Memory B cell (primary cell): ENCODE results near the gene BHLHE23.

Experiments
- ATAC-seq: fragments of 150-1000 bp; cut with Tn5 transposase; 2 replicates; pipeline ENCODE4 v1.10.0; 2021; ENCODE audit warnings: low read depth, mild to moderate bottlenecking, moderate library complexity
- DNase-seq, 2 donors: peaks; one replicate each; pipeline ENCODE4 v3.0.0; 2022; ENCODE audit warnings: low spot score in 2 of 2
- H3K27ac Mint-ChIP-seq: one replicate; pipeline ENCODE4 v1.8.0; 2022; ENCODE audit warnings: mild to moderate bottlenecking, moderate library complexity, mixed read lengths
- H3K27me3 Mint-ChIP-seq: one replicate; pipeline ENCODE4 v1.8.0; 2022; ENCODE audit warnings: mixed read lengths
- H3K36me3 Mint-ChIP-seq: one replicate; pipeline ENCODE4 v1.8.0; 2022; ENCODE audit warnings: mild to moderate bottlenecking, mixed read lengths
- H3K4me1 Mint-ChIP-seq: one replicate; pipeline ENCODE4 v1.8.0; 2022; ENCODE audit warnings: mixed read lengths
- H3K4me3 Mint-ChIP-seq: one replicate; pipeline ENCODE4 v1.8.0; 2022; ENCODE audit warnings: mild to moderate bottlenecking, moderate library complexity, mixed read lengths
- H3K9me3 Mint-ChIP-seq: one replicate; pipeline ENCODE4 v1.8.0; 2022; ENCODE audit warnings: mixed read lengths

BHLHE23 gene

DNA sequence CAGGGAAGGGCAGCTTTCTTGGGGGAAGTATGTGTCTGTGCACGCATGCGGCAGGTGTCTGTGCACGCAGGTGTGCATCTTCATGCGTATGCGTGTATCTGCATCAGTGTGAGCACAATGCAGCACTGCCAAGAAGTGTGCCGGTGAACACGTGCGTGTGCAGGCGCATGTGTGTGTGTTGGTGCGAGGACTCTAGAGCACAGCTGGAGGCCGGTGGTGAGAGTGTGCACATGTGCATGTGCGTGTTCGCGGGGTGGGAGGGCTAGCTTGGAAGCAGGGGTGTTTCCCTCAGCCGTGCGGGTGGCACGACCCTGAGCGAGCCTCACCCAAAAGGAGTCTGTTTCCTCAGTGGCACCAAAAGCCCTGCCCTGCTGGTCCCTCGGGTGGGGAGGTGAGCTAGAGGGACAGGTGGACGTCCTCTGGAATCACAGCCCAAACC, 46.7 kb downstream of the BHLHE23 start:
- Mint-ChIP-seq H3K27me3 (no peaks in the 10 kb centered on the region), H3K4me1 (no peaks in the 10 kb centered on the region), H3K27ac (no peak overlapping the region), H3K4me3 (no peak overlapping the region), H3K36me3 (peaks cover 6% of the 10 kb centered on the region), H3K9me3 (no peaks in the 10 kb centered on the region)
- ATAC-seq = no peak
- no peak for DNase-seq

DNA sequence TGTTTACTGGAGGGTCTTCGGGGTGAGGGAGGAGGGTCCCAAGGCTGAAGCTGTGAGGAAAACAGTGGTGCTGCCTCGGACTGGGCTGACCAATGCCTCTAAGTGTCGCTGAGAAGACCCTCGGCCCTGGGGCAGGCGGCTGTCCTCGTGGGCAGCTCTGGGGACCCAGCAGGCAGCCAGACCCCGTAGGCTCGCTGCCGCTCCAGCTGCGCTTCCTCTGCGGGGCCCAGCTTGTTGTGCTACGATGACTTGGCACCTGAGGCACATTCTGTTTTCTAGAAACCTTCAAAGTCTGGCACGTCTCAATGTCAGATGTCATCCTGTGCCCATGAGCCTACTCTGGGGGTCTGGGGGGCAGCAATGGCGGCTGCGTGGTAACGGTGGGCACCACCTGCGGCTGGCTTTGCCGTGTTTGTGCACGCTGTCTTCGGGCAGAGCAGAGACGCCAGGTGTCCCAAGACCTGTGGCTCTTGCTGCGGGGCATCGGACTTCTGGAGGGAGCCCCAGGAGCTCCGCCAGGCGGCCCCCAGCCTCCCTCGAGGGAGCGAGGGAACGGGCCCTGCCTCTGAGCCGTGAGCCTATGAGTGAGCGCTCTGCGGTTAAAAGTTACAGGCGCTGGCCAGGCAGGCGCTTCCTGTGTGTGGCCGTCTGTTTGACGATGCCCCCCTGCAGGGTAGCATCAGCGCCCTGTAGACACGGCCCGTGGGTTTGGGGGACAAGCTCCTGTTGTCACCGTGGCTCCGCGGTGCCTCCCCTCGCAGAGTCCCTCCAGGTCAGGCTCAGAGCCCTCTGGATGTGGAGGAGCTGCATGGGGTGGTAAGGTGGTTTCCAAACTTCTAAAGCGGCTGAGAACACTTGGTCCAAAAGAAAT, 47.4 kb downstream of the BHLHE23 start:
- Mint-ChIP-seq H3K27me3 (no peaks in the 10 kb centered on the region), H3K4me1 (peaks cover 4% of the 10 kb centered on the region), H3K27ac (no peak overlapping the region), H3K9me3 (no peaks in the 10 kb centered on the region), H3K36me3 (peaks cover 6% of the 10 kb centered on the region), H3K4me3 (no peak overlapping the region)
- no peak for ATAC-seq
- no peak for DNase-seq

DNA sequence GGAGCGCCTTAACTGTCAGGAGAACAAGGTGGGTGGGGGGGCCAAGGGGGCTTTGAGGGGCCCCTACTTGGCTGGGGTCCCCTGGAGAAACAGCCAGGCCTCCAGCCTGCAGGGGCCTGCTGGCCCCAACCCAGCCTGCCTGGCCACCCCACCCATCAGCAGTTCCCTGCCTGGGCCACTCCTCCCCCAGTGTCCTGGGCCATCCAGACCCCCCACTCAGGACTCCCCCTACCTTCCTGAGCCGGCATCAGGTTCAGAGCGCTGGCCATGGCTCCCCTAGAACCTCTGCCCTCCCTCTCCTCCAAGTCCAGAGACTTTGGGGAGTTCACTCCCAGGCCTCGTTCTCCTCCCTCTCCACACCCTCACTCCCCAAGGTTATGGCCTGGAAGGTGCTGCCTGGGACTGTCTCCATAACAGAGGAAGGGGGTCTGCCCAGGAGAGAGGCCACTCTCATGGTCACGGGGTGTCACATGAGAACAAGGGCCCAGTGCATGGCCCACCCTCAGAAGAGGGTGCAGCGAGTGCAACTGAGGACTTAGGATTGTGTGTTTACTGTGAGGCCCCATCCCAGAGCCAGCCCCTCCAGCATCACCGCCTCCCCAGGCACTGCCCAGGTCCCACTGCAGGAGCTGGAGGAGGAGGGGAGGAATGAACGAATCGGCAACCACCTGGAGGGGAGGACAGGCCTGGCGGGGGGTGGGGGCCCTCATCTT, 48.2 kb downstream of the BHLHE23 start:
- H3K36me3 Mint-ChIP-seq = peaks cover 6% of the 10 kb centered on the region
- peaks cover 11% of the 10 kb centered on the region for H3K4me1 Mint-ChIP-seq
- DNase-seq = no peak
- H3K27me3 Mint-ChIP-seq = no peaks in the 10 kb centered on the region
- ATAC-seq = no peak
- H3K27ac Mint-ChIP-seq = no peak overlapping the region
- no peaks in the 10 kb centered on the region for H3K9me3 Mint-ChIP-seq
- H3K4me3 Mint-ChIP-seq = no peak overlapping the region

- Mint-ChIP-seq H3K27ac (no peak overlapping the region), H3K27me3 (no peaks in the 10 kb centered on the region), H3K9me3 (no peaks in the 10 kb centered on the region), H3K4me1 (peaks cover 11% of the 10 kb centered on the region), H3K4me3 (no peak overlapping the region), H3K36me3 (peaks cover 6% of the 10 kb centered on the region)
- no peak for DNase-seq
- no peak for ATAC-seq
These were observed 49.3 kb downstream of the BHLHE23 start for GRCh38 chr20:62957136-62958117.

- Mint-ChIP-seq H3K36me3 (peaks cover 6% of the 10 kb centered on the region), H3K4me1 (peaks cover 14% of the 10 kb centered on the region), H3K27me3 (no peaks in the 10 kb centered on the region), H3K4me3 (no peak overlapping the region), H3K27ac (no peak overlapping the region), H3K9me3 (no peaks in the 10 kb centered on the region)
- DNase-seq (no peak), ATAC-seq (no peak)
These were observed 50.2 kb downstream of the BHLHE23 start for GRCh38 chr20:62956387-62957135.
